Measurements from ENCODE around the gene SCAMP4. TPM values are rescaled to one million over a fixed set of nuclear protein-coding genes. Genes with fewer than 3 reads are reported as not detected.
A peak's percentile ranks its signal among the peaks of the same experiment; 100 is the strongest.

Gene SCAMP4
- total RNA-seq, 1 experiment from 2014 or later: 63.3 TPM

DNA sequence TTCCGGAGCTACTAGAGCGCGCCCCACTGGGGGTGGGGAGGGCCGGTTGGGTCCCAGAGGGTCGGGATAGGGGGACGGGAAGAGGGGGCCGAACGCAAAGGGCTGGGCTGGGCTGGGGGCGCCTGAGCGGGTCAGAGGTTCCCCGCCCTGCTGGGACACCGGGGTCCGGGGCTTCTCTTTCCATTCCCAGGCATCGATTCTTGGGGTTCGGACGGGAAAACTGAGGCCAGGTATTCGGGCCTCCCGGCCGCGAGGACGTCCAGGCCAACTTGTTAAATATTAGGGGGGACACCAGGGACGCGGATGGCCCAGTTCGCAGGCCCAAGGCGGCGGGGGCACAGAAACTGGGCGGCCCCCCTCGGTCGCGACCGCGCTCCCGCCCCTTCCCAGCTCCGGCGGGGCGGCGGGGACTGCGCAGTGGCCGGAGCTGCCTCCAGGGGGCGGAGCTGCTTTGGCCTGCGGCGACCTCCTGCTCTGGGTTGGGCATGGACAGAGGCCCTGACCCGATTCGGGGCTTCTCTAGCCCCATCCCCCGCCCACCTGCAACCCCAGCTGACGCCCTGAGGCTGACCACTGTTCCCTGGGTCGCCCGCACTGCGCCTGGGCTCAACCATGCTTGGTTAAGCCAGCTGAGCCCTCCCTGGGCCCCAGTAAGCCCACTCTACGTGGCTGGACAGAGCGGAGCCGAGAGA is 40.6 kb upstream of the SCAMP4 start:
- no peak overlapping the region for H2AFZ ChIP-seq (ENCODE audit: low read depth, low read length, poor library complexity, severe bottlenecking)
- RAD21 ChIA-PET (ENCODE audit: low non-redundant PET in 1 of 2, low total read pairs in 2 of 2, uncharacterized antibody in 2 of 2, unreplicated experiment in 2 of 2): interaction anchor here in 1 of 2 experiments (0.6 kb wide), 1 partner anchor 10 kb away, joined by 5 read pairs; no protein-coding TSS in a partner anchor
- 0 out of 4 replicates have a peak, but pooled peaks cover 0 to 4% of the 10 kb centered on the region in 2 experiments for H3K36me3 ChIP-seq (ENCODE audit: control insufficient read depth in 1 of 2, insufficient read depth in 2 of 2, low read length in 2 of 2)
- CTCF ChIA-PET: interaction anchor here (0.7 to 1.6 kb wide), 7 partner anchors 10 to 96 kb away, joined by 3 to 12 read pairs (median 4); partner anchors contain the start of genes ABHD17A, ADAT3 and SCAMP4
- no peaks in the 10 kb centered on the region; the same call in 1 of the 2 replicates for H4K20me1 ChIP-seq (ENCODE audit: insufficient read depth)
- H3K79me2 ChIP-seq (ENCODE audit: insufficient read depth, low read length): peaks cover 30% of the 10 kb centered on the region
- peak overlapping the region; percentile 98 for H3K9ac ChIP-seq (ENCODE audit: low read length)
- ATAC-seq: peak; percentile 57
- H3K4me1 ChIP-seq (ENCODE audit: control insufficient read depth in 1 of 2, insufficient read depth in 2 of 2, low read length in 2 of 2): peaks cover 29 to 50% of the 10 kb centered on the region in 2 experiments
- no peaks in the 10 kb centered on the region for H3K27me3 ChIP-seq (ENCODE audit: insufficient read depth, low read length)
- intact Hi-C loops (cut with micrococcal nuclease): no loop called here
- H3K9me2 ChIP-seq (ENCODE audit: insufficient read depth): no peaks in the 10 kb centered on the region
- H3K4me2 ChIP-seq (ENCODE audit: low read length): peak overlapping the region; percentile 97
- DNase-seq (ENCODE audit: low read depth, low spot score): no peak
- peak overlapping the region; percentile 66 to 70 for H3K4me3 ChIP-seq (replicated peaks in 1 of 2; ENCODE audit: low read depth in 1 of 2, low read length in 2 of 2)
- TSS peak; percentile 74 for BruUV-seq (replicated peaks)
- H3K27ac ChIP-seq (ENCODE audit: low read depth, low read length): peak overlapping the region; percentile 99
- no peaks in the 10 kb centered on the region for H3K9me3 ChIP-seq (ENCODE audit: control insufficient read depth in 1 of 2, insufficient read depth in 1 of 2, low read depth in 1 of 2, low read length in 2 of 2)
- POLR2A ChIA-PET: interaction anchor here (0.6 to 1.4 kb wide), 5 partner anchors 10 to 403 kb away, joined by 3 to 10 read pairs (median 4); partner anchors contain the start of genes ADAT3 and SCAMP4
- TF ChIP-seq SP1 (IDR thresholded peaks at IDR 0.05; ENCODE audit: low read depth) (no peak), TCF7L2 (IDR thresholded peaks at IDR 0.05; ENCODE audit: borderline replicate concordance, extremely low read depth, insufficient read depth, insufficient read length) (peak; percentile 14), ZNF274 (IDR thresholded peaks at IDR 0.05; ENCODE audit: low read depth, low read length) (no peak), FOSL1 (IDR thresholded peaks at IDR 0.05; ENCODE audit: low read depth) (no peak), POLR2A (IDR thresholded peaks at IDR 0.05; ENCODE audit: borderline replicate concordance, extremely low read depth, insufficient read depth, insufficient read length) (no peak), EGR1 (IDR thresholded peaks at IDR 0.05; ENCODE audit: low read depth) (no peak), SRF (IDR thresholded peaks at IDR 0.05; ENCODE audit: low read depth) (no peak), YY1 (IDR thresholded peaks at IDR 0.05; ENCODE audit: extremely low read depth, insufficient replicate concordance, low read depth, low read length) (no peak), CBX3 (IDR thresholded peaks at IDR 0.05; ENCODE audit: low read depth) (no peak), ZFX (IDR thresholded peaks at IDR 0.05) (0 out of 2 replicates have a peak, but pooled peaks have one; percentile 50), SIN3A (IDR thresholded peaks at IDR 0.05; ENCODE audit: low read depth) (no peak), CEBPB (IDR thresholded peaks at IDR 0.05; ENCODE audit: low read depth) (no peak), EZH2phosphoT487 (IDR thresholded peaks at IDR 0.05; ENCODE audit: borderline replicate concordance) (no peak)
- TF ChIP-seq, protein P1, sequence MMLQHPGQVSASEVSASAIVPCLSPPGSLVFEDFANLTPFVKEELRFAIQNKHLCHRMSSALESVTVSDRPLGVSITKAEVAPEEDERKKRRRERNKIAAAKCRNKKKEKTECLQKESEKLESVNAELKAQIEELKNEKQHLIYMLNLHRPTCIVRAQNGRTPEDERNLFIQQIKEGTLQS (IDR thresholded peaks at IDR 0.05): no peak
- TF ChIP-seq, protein P2, sequence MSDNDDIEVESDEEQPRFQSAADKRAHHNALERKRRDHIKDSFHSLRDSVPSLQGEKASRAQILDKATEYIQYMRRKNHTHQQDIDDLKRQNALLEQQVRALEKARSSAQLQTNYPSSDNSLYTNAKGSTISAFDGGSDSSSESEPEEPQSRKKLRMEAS (IDR thresholded peaks at IDR 0.05): no peak
- TF ChIP-seq, protein P3, sequence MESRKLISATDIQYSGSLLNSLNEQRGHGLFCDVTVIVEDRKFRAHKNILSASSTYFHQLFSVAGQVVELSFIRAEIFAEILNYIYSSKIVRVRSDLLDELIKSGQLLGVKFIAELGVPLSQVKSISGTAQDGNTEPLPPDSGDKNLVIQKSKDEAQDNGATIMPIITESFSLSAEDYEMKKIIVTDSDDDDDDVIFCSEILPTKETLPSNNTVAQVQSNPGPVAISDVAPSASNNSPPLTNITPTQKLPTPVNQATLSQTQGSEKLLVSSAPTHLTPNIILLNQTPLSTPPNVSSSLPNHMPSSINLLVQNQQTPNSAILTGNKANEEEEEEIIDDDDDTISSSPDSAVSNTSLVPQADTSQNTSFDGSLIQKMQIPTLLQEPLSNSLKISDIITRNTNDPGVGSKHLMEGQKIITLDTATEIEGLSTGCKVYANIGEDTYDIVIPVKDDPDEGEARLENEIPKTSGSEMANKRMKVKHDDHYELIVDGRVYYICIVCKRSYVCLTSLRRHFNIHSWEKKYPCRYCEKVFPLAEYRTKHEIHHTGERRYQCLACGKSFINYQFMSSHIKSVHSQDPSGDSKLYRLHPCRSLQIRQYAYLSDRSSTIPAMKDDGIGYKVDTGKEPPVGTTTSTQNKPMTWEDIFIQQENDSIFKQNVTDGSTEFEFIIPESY (IDR thresholded peaks at IDR 0.05; ENCODE audit: extremely low read depth, insufficient replicate concordance, low read length): no peak
- TF ChIP-seq, protein P4, sequence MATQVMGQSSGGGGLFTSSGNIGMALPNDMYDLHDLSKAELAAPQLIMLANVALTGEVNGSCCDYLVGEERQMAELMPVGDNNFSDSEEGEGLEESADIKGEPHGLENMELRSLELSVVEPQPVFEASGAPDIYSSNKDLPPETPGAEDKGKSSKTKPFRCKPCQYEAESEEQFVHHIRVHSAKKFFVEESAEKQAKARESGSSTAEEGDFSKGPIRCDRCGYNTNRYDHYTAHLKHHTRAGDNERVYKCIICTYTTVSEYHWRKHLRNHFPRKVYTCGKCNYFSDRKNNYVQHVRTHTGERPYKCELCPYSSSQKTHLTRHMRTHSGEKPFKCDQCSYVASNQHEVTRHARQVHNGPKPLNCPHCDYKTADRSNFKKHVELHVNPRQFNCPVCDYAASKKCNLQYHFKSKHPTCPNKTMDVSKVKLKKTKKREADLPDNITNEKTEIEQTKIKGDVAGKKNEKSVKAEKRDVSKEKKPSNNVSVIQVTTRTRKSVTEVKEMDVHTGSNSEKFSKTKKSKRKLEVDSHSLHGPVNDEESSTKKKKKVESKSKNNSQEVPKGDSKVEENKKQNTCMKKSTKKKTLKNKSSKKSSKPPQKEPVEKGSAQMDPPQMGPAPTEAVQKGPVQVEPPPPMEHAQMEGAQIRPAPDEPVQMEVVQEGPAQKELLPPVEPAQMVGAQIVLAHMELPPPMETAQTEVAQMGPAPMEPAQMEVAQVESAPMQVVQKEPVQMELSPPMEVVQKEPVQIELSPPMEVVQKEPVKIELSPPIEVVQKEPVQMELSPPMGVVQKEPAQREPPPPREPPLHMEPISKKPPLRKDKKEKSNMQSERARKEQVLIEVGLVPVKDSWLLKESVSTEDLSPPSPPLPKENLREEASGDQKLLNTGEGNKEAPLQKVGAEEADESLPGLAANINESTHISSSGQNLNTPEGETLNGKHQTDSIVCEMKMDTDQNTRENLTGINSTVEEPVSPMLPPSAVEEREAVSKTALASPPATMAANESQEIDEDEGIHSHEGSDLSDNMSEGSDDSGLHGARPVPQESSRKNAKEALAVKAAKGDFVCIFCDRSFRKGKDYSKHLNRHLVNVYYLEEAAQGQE (IDR thresholded peaks at IDR 0.05; ENCODE audit: low read depth): no peak
- TF ChIP-seq, protein P5, sequence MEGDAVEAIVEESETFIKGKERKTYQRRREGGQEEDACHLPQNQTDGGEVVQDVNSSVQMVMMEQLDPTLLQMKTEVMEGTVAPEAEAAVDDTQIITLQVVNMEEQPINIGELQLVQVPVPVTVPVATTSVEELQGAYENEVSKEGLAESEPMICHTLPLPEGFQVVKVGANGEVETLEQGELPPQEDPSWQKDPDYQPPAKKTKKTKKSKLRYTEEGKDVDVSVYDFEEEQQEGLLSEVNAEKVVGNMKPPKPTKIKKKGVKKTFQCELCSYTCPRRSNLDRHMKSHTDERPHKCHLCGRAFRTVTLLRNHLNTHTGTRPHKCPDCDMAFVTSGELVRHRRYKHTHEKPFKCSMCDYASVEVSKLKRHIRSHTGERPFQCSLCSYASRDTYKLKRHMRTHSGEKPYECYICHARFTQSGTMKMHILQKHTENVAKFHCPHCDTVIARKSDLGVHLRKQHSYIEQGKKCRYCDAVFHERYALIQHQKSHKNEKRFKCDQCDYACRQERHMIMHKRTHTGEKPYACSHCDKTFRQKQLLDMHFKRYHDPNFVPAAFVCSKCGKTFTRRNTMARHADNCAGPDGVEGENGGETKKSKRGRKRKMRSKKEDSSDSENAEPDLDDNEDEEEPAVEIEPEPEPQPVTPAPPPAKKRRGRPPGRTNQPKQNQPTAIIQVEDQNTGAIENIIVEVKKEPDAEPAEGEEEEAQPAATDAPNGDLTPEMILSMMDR (IDR thresholded peaks at IDR 0.05 in 2 of 3, conservative IDR thresholded peaks at IDR 0.05 in 1 of 3; ENCODE audit: borderline replicate concordance in 1 of 3, insufficient read depth in 1 of 3, low read depth in 2 of 3, low read length in 2 of 3): peak in 2 of 3 experiments; percentile 57 to 70; a peak in 4 of 6 replicates

Data from HCT116 (cell line).